ENCODE measurements around the gene CRNN.

The CRNN gene

DNA sequence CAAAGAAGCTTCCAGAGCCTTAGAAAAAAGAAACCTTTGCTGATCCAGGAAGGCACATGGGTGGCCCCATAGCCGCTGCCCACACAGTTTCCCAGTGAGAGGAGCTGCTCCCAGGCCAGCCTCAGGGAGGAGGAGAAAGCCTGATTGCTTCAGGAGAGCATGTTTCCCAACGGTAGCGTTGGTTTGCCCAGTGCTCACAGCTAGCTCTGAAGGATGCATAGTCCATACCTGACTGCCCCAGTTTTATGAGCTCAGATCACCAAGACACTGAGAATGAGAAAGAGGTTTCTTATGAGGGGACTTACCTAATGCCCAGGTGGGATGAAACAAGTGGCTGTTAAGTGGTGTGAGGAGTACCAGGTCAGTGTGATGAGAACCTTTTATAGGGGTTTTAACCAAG, at the start of gene CRNN:
Gene CRNN (minus strand): TSS at position 355 of the 400 bp plus-strand sequence. CDS start 2,030 bp downstream, outside the sequence.
- no peak for DNase-seq

- no peak for DNase-seq
These were observed 48.6 kb upstream of the CRNN start for GRCh38 chr1:152462636-152463035.

GRCh38 chr1:152461544-152461943, 47.5 kb upstream of the CRNN start:
- DNase-seq: no peak

- no peak for DNase-seq
These were observed 46.5 kb upstream of the CRNN start for GRCh38 chr1:152460529-152460899.

DNA sequence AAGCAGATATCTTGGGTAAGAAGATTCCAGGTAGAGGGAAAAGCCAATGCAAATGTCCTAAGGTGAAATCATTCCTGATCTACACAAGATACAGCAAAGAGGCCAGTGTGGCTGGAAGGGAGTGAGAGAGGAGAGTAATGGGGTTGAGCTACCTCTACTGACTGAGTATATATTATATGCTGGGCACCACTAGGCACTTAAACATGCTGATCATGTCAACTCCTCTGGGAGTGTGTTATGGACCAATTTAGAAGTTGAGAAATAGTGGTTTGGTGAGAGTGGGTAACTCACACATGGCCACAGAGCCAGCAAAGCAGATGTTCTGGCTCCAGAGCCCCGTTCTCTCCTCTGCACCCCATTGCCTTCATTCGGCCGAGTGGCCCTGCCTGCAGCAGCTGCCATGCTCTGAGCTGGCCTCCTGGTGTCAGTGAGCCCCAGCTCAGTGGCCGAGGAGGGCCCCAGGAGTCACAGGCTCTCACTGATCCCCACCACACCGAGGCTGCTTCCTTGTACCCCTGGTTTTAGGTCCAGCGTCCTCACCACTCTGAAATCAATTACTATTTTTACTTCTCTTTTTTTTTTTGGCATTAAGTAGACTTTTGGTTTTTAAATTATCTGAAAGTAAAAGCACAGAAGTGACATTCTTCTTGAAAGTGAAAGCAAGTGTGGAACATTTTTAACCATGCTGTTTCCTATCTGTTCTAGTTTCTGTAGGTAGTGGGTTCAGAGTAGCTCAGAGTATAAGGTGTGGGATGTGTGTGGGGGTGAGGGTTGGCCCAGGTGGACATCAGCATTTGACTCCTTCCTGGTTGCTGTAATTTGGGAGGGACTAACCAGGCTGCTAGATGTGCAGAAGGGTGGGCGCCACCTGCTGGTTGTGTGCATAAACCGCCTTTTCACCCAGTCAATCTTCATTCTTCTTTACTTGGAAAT, 45.8 kb upstream of the CRNN start:
- no peak for DNase-seq

DNA sequence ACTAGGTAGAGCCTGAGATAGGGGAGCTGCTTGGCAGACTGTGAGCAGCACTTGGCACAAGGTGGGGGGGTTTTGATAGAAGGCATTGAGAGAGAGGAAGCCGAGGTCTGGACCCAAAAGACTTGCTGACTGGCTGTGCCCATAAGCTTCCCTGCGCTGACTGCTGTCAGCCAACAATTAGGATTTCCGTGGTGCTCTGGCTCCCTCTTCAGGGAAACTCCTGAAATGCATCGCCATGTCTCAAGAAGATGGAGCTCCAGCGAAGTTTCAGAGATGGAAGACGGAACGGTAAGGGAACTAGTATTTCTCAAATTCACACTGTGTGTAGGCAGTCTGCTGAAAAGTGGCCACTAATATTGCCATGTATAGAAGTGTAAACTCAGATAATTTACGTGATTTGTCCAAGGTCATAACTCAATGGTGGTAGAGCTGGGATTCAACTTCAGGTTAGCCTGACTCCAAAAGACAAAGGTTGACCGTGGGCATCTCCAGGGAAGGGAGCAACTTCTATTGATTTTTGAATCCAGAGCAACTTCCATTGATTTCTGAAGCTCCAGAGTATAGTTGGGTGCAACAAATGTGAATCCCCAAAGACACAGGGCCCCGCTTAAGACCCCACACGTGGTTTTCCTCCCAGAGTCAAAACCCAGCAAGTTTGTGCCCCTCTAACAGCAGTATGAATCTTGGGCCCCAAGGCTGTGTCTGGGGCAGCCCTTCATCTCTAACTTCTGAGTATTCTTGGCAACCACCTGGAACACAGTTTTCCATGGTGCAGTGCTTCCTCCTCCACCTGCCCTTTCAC, 44.5 kb upstream of the CRNN start:
- peak; percentile 67 for DNase-seq

DNA sequence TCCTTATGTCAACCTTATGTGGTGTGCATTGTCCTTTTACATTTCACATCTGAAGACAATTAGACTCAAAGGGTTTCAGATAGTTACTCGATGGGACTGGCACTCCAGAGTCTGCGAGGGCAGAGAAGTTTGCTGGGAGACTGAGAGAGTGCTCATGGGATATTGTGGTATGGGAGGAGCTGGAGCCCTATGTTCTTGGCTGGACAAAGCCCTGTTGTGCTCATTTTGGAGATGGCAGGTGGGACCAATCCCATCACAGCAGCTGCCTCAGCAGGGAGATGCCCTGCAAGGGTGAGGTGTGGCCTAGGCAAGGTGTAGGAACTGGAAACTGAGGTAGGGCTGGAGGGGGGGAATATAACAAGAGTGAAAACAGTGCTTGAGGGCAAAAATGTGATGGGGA, 43.5 kb upstream of the CRNN start:
- DNase-seq: no peak

GRCh38 chr1:152457071-152457470, 43.0 kb upstream of the CRNN start:
- DNase-seq: no peak

GRCh38 chr1:152451254-152451653, 37.2 kb upstream of the CRNN start:
- DNase-seq: no peak

DNA sequence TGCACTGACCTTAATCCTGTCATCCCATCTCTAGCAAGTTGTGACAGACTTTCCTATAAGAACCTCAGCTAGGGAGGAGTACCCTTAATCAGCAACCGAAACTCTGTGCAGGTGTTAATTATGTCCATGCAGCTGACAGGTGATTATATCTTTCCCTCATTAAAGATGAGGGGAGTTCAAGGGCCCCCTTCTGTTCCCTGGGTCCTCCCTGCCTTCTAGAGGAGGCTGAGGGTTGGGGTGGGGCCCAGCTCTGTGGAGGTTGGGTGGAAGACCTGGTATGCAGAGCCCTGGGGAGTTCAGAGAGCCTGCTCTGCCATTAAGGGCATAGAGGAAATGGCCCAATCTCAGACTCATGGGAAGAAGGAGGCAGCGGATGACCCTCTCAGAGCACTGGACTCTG, 35.6 kb upstream of the CRNN start:
- DNase-seq: no peak

- DNase-seq: no peak
These were observed 34.4 kb upstream of the CRNN start for GRCh38 chr1:152448496-152448895.

GRCh38 chr1:152448095-152448494, 34.0 kb upstream of the CRNN start:
- DNase-seq: no peak

DNA sequence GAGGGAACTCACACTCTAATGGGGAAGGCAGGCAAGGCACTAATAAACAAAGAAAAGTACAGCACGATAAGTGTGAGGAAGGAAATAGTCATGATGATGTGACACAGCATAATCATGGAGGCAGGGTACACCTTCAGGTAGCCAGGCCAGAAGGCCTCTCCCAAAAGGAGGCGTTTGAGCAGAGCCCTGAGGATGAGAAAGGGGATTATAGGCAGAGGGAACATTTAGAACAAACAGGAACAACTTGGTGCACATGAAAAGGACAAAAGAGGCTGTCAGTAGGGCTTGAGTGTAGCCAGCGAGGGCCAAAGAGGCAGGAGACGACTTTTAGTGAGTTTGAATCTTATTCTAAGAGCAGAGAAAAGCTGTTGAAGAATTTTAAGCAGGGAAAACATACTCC, 33.4 kb upstream of the CRNN start:
- DNase-seq: no peak

- no peak for DNase-seq
These were observed 30.0 kb upstream of the CRNN start for GRCh38 chr1:152444045-152444444.

DNA sequence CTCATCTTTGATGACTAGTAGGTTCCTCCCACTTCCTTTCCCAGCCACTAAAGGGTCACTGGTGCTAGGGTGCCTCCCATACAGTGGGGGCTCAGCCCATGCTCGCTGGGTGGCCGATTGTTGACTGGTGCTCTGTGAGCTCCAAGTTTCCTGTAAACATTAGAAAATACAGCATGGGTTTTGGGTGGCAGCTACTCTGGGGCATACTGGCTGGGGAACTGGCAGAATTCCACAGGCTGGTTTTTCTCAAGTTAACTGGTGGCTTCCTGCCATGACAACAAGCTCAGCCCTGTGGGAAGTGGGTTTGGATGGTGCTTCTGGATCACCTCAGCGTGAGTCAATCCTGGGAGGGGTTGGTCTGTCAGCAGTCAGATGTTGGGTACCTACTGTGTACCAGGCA, 28.7 kb upstream of the CRNN start:
- DNase-seq: no peak

GRCh38 chr1:152442301-152442700, 28.2 kb upstream of the CRNN start:
- DNase-seq: no peak

- DNase-seq: no peak
These were observed 27.7 kb upstream of the CRNN start for GRCh38 chr1:152441756-152442155.

DNA sequence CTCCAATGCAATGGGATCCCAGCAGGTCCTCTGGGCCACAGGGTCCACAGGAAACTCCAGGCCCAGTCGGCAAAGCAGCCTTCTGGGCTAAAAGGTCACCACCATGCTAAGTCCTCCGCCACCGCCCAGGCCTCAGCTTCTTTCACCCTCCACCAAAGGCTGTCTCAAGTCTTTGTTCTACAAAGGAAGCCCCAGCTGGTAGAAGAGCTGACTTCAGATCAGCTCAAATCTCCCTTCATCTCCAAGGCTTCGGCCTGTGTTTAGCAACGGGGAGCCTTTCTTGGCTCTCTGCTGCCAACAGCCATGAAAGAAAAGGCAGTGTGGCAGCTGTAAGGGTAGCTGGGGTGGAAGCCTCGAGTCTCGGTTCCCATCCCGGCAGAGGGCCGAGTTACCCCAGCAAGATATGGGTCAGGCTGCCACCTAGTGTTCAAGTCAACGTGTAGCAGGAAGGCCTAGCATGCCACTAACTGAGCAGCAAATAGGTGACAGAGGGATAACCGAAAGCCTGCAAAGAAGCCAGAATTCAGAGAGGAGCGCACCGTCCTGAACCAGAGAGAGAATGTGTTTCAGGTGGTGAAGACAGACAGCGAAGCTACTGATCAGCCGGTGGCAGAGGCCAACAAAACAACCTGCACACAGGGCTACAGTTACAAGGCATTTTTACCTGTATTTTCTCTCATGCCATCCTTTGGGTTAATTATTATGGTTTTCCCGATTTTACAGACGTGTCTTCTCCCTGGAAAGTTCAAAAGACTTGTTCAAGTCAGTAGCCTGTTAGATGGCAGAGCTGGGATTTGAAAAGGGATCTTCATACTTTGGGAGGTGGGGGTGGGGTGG, 26.8 kb upstream of the CRNN start:
- peak; percentile 58 for DNase-seq

DNA sequence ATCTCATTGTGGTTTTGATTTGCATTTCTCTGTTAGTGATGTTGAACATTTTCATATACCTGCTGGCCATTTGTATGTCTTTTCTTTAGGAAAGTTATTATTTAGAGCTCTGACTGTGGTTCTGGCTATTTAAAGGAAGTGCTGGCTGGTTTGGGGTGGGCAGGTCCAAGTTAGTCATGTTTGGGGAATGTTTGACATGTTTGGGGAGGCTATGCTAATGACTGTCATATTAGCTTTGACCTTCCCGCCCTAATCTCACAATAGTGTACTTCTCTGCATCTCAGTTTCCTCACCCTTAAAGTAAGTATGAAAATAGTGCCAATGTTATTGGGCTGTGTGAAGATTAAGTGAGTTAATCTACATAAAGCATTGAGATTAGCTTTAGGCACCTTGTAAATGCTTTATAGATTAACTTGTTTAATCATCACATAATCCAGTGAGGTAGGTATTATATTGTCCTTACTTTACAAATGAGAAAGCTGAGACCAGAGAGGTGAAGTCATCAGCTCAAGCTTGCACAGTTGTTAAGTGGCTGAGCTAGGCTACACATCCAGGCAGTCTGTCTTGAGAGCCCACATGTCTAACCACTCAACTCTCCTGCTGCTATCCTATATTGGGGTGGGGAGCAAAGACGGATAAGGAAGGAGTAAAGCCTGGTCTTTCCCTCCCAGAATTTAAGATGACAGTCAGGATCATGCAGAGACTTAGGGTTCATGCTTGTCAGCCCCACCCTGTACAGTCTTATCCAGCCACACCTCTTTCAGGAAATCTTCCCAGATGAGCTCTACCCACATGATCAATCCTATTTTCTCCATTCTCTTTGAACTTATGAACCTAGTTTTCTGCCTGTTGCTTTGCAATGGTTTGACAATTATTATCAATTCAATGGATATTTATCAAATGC, 22.8 kb upstream of the CRNN start:
- DNase-seq: no peak

DNA sequence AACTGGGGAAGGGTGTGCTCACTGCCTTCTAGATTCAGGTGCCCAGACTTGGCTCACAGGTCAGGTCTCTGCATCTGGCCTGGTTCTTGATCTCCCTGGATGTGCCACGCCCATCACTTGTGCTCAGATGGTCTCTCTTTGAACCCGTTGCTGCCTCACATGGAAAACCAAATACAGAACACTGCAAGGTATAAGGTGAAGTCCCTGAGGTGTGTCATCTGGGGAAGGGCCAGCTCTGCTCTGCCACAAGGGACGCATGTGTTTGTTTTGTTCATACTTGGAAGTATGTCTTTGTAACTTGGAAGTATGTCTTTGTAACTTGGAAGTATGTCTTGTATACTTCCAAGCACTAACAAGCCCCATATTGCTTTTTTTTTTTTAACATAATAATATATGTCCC, 13.4 kb upstream of the CRNN start:
- DNase-seq: no peak

GRCh38 chr1:152426731-152427130, 12.7 kb upstream of the CRNN start:
- DNase-seq: no peak

DNA sequence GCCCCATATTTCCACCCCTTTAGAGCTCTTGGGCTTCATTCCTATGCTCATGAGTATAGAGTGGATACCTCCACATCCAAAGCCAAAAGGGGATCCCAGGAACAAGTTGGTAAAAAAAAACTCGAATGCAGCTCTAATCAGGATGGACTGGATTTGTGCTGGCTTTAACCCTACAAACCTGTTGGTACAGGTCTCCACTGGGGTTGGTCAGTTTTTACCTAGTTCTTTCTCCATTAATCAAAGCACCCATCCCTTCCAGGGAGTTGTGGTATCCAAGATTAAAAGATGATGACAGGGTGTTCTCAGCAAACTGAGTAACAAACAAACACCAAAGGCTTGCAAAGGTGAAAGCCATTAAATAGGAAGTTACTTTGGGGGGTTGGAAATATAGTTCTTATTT, 5.9 kb upstream of the CRNN start:
- no peak for DNase-seq

Data from islet precursor cell (in vitro differentiated cells).